Sigmoid colon (tissue), 7 donors: ENCODE measurements around the gene DIP2C. TPM values are rescaled to one million over a fixed set of nuclear protein-coding genes. Genes with fewer than 3 reads are reported as not detected.

Source experiments
- DNase-seq: peaks from one replicate; pipeline ENCODE4 v3.0.0-alpha.2; 2019
- H3K27ac ChIP-seq, 4 donors: fragments of 200-600 bp; sonication (generic); one replicate each; pipeline ENCODE4 v1.5.1; 2016 to 2019; ENCODE audit warnings: mild to moderate bottlenecking in 1 of 4
- H3K27me3 ChIP-seq, 3 donors: fragments of 200-600 bp; sonication (generic); one replicate each; pipeline ENCODE4 v1.5.1; 2019; ENCODE audit warnings: mild to moderate bottlenecking in 1 of 3
- H3K36me3 ChIP-seq, 4 donors: fragments of 200-600 bp; sonication (generic); one replicate each; pipeline ENCODE4 v1.5.1; 2016 to 2019
- H3K4me1 ChIP-seq, 4 donors: fragments of 200-600 bp; sonication (generic); one replicate each; pipeline ENCODE4 v1.5.1; 2017 to 2019
- H3K4me3 ChIP-seq, 4 donors: fragments of 200-600 bp; sonication (generic); one replicate each; pipeline ENCODE4 v1.5.1; 2017 to 2019; ENCODE audit warnings: mild to moderate bottlenecking in 2 of 4, moderate library complexity in 1 of 4
- H3K9me3 ChIP-seq, 4 donors: fragments of 200-600 bp in 3 of 4; sonication (generic) in 3 of 4; one replicate each; pipeline versions ENCODE4 v1.5.1 to v1.6.1; 2013 to 2019
- EP300 ChIP-seq, 4 donors: sonication (generic); formaldehyde crosslinking; IDR thresholded peaks; one replicate each; pipeline ENCODE4 v1.6.1; 2017; ENCODE audit warnings: antibody characterized with exemption in 4 of 4
- POLR2A ChIP-seq, 2 donors: fragments of 450-650 bp; IDR thresholded peaks; one replicate each; pipeline ENCODE4 v1.6.1; 2016; ENCODE audit warnings: antibody characterized with exemption in 2 of 2, mild to moderate bottlenecking in 2 of 2, moderate library complexity in 2 of 2
- POLR2AphosphoS5 ChIP-seq, 4 donors: sonication (generic); formaldehyde crosslinking; IDR thresholded peaks; one replicate each; pipeline ENCODE4 v1.6.1; 2017; ENCODE audit warnings: antibody characterized with exemption in 4 of 4
- WGBS, 2 donors: extraction: QIAGEN DNeasy Blood & Tissue Kit; methylation state at CpG; one replicate each; pipeline ENCODE4 v1.1.7; 2013; 5-methylcytosine and 5-hydroxymethylcytosine counted together
- intact Hi-C: fragments of 100-400 bp; cut with DNase I; formaldehyde crosslinking; loops from one replicate; pipeline ENCODE4 v1.15.1; 2023
- polyA plus RNA-seq, 3 donors: library from polyadenylated mRNA; stranded (reverse); fragments of 200-250 nt; gene quantifications; one replicate each; pipeline ENCODE4 v1.2.3, GENCODE V29; 2013
- total RNA-seq, 4 donors: library from RNA; depleted of rRNA; stranded (reverse); fragments of >200 nt; gene quantifications; one replicate each; pipeline ENCODE4 v1.1.0, GENCODE V29; 2016
- TF ChIP-seq, protein P1 (sequence below), 4 experiments: fragments of 450-650 bp in 3 of 4; fragments of 200-600 bp in 1 of 4; IDR thresholded peaks; one replicate each; pipeline ENCODE4 v1.5.1; 2016 to 2019; ENCODE audit warnings: antibody characterized with exemption in 4 of 4, mild to moderate bottlenecking in 3 of 4, moderate library complexity in 2 of 4
- donor health status: healthy with polysubstance abuse.
- donor health status: Bipolar disorder and iron deficiency.
- donor health status: healthy.

DIP2C gene
- total and polyA plus RNA-seq, 7 donors, result 1.8 to 67.9 (median 42.1) TPM

- intact Hi-C loops, result loop anchor here (2.0 kb wide), 1 partner anchor 14 kb away; no protein-coding TSS in a partner anchor
- Histone ChIP-seq H3K27me3 (no peaks in the 10 kb centered on the region), H3K4me3 (no peak overlapping the region), H3K36me3 (peaks cover 0 to 12% (median under 1%) of the 10 kb centered on the region in 4 donors), H3K9me3 (no peaks in the 10 kb centered on the region), H3K4me1 (peaks cover 0 to 28% (median 10%) of the 10 kb centered on the region in 4 donors), H3K27ac (peak overlapping the region in 2 of 4 donors; percentile 9 to 57)
- DNase-seq, result no peak
- WGBS, 2 donors, result 96 to 97% methylated on average over 6 of the region's 6 CpGs
- TF ChIP-seq, protein P1, sequence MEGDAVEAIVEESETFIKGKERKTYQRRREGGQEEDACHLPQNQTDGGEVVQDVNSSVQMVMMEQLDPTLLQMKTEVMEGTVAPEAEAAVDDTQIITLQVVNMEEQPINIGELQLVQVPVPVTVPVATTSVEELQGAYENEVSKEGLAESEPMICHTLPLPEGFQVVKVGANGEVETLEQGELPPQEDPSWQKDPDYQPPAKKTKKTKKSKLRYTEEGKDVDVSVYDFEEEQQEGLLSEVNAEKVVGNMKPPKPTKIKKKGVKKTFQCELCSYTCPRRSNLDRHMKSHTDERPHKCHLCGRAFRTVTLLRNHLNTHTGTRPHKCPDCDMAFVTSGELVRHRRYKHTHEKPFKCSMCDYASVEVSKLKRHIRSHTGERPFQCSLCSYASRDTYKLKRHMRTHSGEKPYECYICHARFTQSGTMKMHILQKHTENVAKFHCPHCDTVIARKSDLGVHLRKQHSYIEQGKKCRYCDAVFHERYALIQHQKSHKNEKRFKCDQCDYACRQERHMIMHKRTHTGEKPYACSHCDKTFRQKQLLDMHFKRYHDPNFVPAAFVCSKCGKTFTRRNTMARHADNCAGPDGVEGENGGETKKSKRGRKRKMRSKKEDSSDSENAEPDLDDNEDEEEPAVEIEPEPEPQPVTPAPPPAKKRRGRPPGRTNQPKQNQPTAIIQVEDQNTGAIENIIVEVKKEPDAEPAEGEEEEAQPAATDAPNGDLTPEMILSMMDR (IDR thresholded peaks at IDR 0.05), result no peak
- TF ChIP-seq EP300 (IDR thresholded peaks at IDR 0.05) (no peak), POLR2AphosphoS5 (IDR thresholded peaks at IDR 0.05) (no peak), POLR2A (IDR thresholded peaks at IDR 0.05) (no peak)
Measured at GRCh38 chr10:476455-476780, 213.1 kb downstream of the DIP2C start.

DNA sequence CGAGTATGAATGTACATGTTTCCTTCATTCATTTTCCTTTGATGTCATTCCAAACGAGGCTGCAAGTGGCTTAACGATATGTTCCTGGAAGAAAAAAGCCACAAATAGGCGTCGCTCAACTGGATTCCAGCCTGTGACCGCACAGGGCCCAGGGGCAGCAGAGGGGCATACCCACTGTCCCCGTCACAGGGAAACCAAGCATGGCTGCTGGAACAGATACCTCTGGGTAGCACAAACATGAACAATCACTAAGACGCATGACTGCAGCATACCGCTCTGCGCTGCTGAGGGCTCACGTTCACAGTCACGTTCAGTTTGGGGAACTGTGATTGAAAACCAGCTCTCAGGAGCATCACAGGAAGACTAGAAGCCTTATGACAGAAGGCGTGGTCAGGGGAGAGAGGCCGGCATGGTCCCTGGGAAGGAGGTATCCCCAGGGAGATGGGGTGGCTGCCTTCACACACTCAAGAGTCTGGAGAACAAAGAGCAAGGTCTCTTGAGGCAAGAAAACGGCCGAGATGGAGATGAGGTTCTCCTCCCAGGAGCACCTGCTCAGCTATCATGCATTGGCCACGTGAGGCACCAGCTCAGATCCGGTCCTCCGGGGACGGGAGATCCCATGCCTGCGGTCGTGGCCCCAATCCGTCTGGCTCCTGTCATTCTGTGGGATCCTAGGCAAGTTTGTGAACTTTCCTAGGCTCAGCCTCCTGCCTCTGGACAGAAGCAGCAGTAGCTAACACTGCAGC, 213.6 kb downstream of the DIP2C start:
- Histone ChIP-seq H3K4me3 (no peak overlapping the region), H3K4me1 (peaks cover 0 to 22% (median 5%) of the 10 kb centered on the region in 4 donors), H3K36me3 (peaks cover 0 to 18% (median 5%) of the 10 kb centered on the region in 4 donors), H3K27me3 (no peaks in the 10 kb centered on the region), H3K27ac (peak overlapping the region in 3 of 4 donors; percentile 9 to 57 (median 23)), H3K9me3 (no peaks in the 10 kb centered on the region)
- 86 to 88% methylated on average over 23 of the region's 23 CpGs for WGBS, 2 donors
- intact Hi-C loops, result loop anchor here (2.0 kb wide), 1 partner anchor 13 kb away; no protein-coding TSS in a partner anchor
- no peak for DNase-seq
- TF ChIP-seq POLR2AphosphoS5 (IDR thresholded peaks at IDR 0.05), result no peak
- TF ChIP-seq, protein P1 (IDR thresholded peaks at IDR 0.05), result no peak
- TF ChIP-seq EP300 (IDR thresholded peaks at IDR 0.05), result no peak
- no peak for TF ChIP-seq POLR2A (IDR thresholded peaks at IDR 0.05)

GRCh38 chr10:474946-475345, 214.5 kb downstream of the DIP2C start:
- H3K27ac ChIP-seq, result no peak overlapping the region
- TF ChIP-seq POLR2A (IDR thresholded peaks at IDR 0.05) (no peak), POLR2AphosphoS5 (IDR thresholded peaks at IDR 0.05) (no peak), EP300 (IDR thresholded peaks at IDR 0.05) (no peak)
- TF ChIP-seq, protein P1 (IDR thresholded peaks at IDR 0.05), result no peak
- H3K27me3 ChIP-seq, result no peaks in the 10 kb centered on the region
- no peak for DNase-seq
- H3K4me3 ChIP-seq, result no peak overlapping the region
- H3K4me1 ChIP-seq, result peaks cover 0 to 15% (median 3%) of the 10 kb centered on the region in 4 donors
- no peaks in the 10 kb centered on the region for H3K9me3 ChIP-seq
- intact Hi-C loops, result no loop called here
- WGBS, 2 donors, result 89 to 90% methylated on average over 9 of the region's 9 CpGs
- peaks cover 0 to 27% (median 12%) of the 10 kb centered on the region in 4 donors for H3K36me3 ChIP-seq

DNA sequence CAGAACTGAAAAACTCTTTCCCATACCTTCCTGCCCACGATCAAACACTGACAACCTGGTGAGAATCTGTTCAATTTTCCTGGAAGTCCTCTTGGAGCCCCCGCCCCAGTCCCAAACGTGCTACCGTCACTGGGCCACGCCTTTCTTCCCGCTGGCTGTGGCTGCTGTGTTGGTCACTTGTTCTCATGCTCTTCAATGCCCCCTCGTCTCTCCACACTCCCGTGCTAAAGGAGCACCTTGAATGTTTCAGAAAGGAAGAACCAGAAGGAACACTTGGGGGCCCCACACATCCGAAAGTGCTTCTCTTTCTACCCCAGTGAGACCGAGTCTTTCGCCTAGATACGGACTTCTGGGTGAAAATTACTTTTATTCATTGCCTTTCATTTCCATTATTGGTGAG, 215.1 kb downstream of the DIP2C start:
- Histone ChIP-seq H3K4me1 (peaks cover 0 to 14% (median 3%) of the 10 kb centered on the region in 4 donors), H3K36me3 (peaks cover 0 to 33% (median 13%) of the 10 kb centered on the region in 4 donors), H3K27me3 (no peaks in the 10 kb centered on the region), H3K9me3 (no peaks in the 10 kb centered on the region), H3K27ac (no peak overlapping the region), H3K4me3 (no peak overlapping the region)
- intact Hi-C loops, result no loop called here
- TF ChIP-seq POLR2AphosphoS5 (IDR thresholded peaks at IDR 0.05) (no peak), POLR2A (IDR thresholded peaks at IDR 0.05) (no peak)
- TF ChIP-seq, protein P1 (IDR thresholded peaks at IDR 0.05), result no peak
- no peak for DNase-seq
- WGBS, 2 donors, result 89 to 93% methylated on average over 12 of the region's 12 CpGs
